SK-N-SH (cell line): Measurements from ENCODE around the gene PDLIM5. TPM values are rescaled to one million over a fixed set of nuclear protein-coding genes. Genes with fewer than 3 reads are reported as not detected.

ENCODE experiments used
- CTCF ChIA-PET: fragments of 300-600, 350-600 bp; formaldehyde crosslinking; extraction: SDS; loops from one replicate; lab custom pipeline; 2021; lab: Yijun Ruan, JAX
- POLR2A ChIA-PET: fragments of 350-600 bp; sonication (Branson Sonifier 250); formaldehyde crosslinking; extraction: SDS; loops from one replicate; lab custom pipeline; 2020; ENCODE audit warnings: antibody characterized with exemption, inconsistent platforms; lab: Yijun Ruan, JAX
- DNase-seq: peaks from one replicate; pipeline ENCODE4 v3.0.0; 2012
- H2AFZ ChIP-seq: fragments of 200-600 bp; sonication (generic); 2 replicates; pipeline ENCODE4 v1.8.1; 2016; ENCODE audit warnings: antibody characterized with exemption, mild to moderate bottlenecking, low read depth
- H3F3A ChIP-seq: fragments of 200-600 bp; sonication (generic); replicated peaks from 2 replicates; pipeline ENCODE3; 2016; ENCODE audit warnings: antibody characterized with exemption, mild to moderate bottlenecking; ENCODE audit not compliant: insufficient read depth
- H3K27ac ChIP-seq, 2 experiments: fragments of 200-500 bp in 1 of 2; fragments of 200-600 bp in 1 of 2; sonication (Bioruptor generic) in 1 of 2; sonication (generic), shearing (Covaris generic) in 1 of 2; 2 replicates each; pipeline versions ENCODE4 v1.5.1 to v1.6.1; 2014 to 2016; ENCODE audit warnings: low read depth in 2 of 2, inconsistent platforms in 1 of 2, low read length in 1 of 2, mild to moderate bottlenecking in 1 of 2, mixed read lengths in 1 of 2
- H3K27me3 ChIP-seq: fragments of 200-600 bp; sonication (generic), shearing (Covaris generic); 2 replicates; pipeline ENCODE4 v1.6.1; 2016; ENCODE audit warnings: mixed run types; ENCODE audit not compliant: insufficient read depth
- H3K36me3 ChIP-seq, 2 experiments: fragments of 200-500 bp in 1 of 2; fragments of 200-600 bp in 1 of 2; sonication (Bioruptor generic) in 1 of 2; sonication (generic) in 1 of 2; replicated peaks in 1 of 2; 2 replicates each; pipeline versions ENCODE3 to v1.5.1; 2014 to 2016; ENCODE audit warnings: low read length in 1 of 2, mild to moderate bottlenecking in 1 of 2; ENCODE audit not compliant: insufficient read depth in 2 of 2, control insufficient read depth in 1 of 2
- H3K4me1 ChIP-seq, 2 experiments: fragments of 200-500 bp in 1 of 2; fragments of 200-600 bp in 1 of 2; sonication (Bioruptor generic) in 1 of 2; sonication (generic), shearing (Covaris generic) in 1 of 2; 2 replicates each; pipeline versions ENCODE4 v1.5.1 to v1.6.1; 2014 to 2016; ENCODE audit warnings: low read depth in 1 of 2, low read length in 1 of 2, mixed run types in 1 of 2; ENCODE audit not compliant: insufficient read depth in 2 of 2, control insufficient read depth in 1 of 2
- H3K4me2 ChIP-seq: fragments of 200-600 bp; sonication (generic), shearing (Covaris generic); 2 replicates; pipeline ENCODE4 v1.6.1; 2017; ENCODE audit warnings: mixed run types
- H3K4me3 ChIP-seq, 2 experiments: fragments of 200-500 bp in 1 of 2; fragments of 200-600 bp in 1 of 2; sonication (Bioruptor generic) in 1 of 2; sonication (generic), shearing (Covaris generic) in 1 of 2; 2 replicates each; pipeline versions ENCODE4 v1.5.1 to v1.8.1; 2014 to 2016; ENCODE audit warnings: low read depth in 2 of 2, inconsistent platforms in 1 of 2, low read length in 1 of 2, mild to moderate bottlenecking in 1 of 2, mixed read lengths in 1 of 2, moderate library complexity in 1 of 2
- H3K79me2 ChIP-seq: fragments of 200-600 bp; sonication (generic); 2 replicates; pipeline ENCODE4 v1.8.1; 2017; ENCODE audit warnings: mild to moderate bottlenecking; ENCODE audit not compliant: insufficient read depth
- H3K9ac ChIP-seq: fragments of 200-600 bp; sonication (generic); 2 replicates; pipeline ENCODE4 v1.6.1; 2017; ENCODE audit warnings: mixed run types
- H3K9me2 ChIP-seq: fragments of 200-600 bp; sonication (generic); 2 replicates; pipeline ENCODE4 v1.6.1; 2017; ENCODE audit warnings: mixed run types
- H3K9me3 ChIP-seq: fragments of 200-600 bp; sonication (generic); 2 replicates; pipeline ENCODE4 v1.6.1; 2017; ENCODE audit warnings: mixed run types, mild to moderate bottlenecking, moderate library complexity
- H4K20me1 ChIP-seq: fragments of 200-600 bp; sonication (generic); 2 replicates; pipeline ENCODE4 v1.6.1; 2017; ENCODE audit warnings: mild to moderate bottlenecking, mixed run types; ENCODE audit not compliant: insufficient read depth
- EP300 ChIP-seq, 2 experiments: IDR thresholded peaks; 2 replicates each; pipeline versions ENCODE4 v1.4.0 to v1.6.1; 2012; ENCODE audit warnings: borderline replicate concordance in 1 of 2, low read depth in 1 of 2, low read length in 1 of 2
- FOXM1 ChIP-seq: IDR thresholded peaks from 2 replicates; pipeline ENCODE4 v1.4.0; 2012; ENCODE audit warnings: low read depth, mild to moderate bottlenecking
- GABPA ChIP-seq: IDR thresholded peaks from 2 replicates; pipeline ENCODE4 v1.4.0; 2012; ENCODE audit warnings: low read depth, mild to moderate bottlenecking
- IRF3 ChIP-seq: fragments of 150-350 bp; IDR thresholded peaks from 2 replicates; pipeline ENCODE4 v1.6.1; 2016; ENCODE audit warnings: mild to moderate bottlenecking, low read depth, low read length
- MAX ChIP-seq: IDR thresholded peaks from 2 replicates; pipeline ENCODE4 v1.4.0; 2012; ENCODE audit warnings: low read depth
- MEF2A ChIP-seq: IDR thresholded peaks from 2 replicates; pipeline ENCODE4 v1.4.0; 2012; ENCODE audit warnings: low read depth, borderline replicate concordance
- MXI1 ChIP-seq: IDR thresholded peaks from 2 replicates; pipeline ENCODE4 v1.6.1; 2012; ENCODE audit warnings: mild to moderate bottlenecking, low read depth, low read length, improper control_type of control experiment
- NFIC ChIP-seq: IDR thresholded peaks from 2 replicates; pipeline ENCODE4 v1.4.0; 2012; ENCODE audit warnings: borderline replicate concordance
- NRF1 ChIP-seq: IDR thresholded peaks from 2 replicates; pipeline ENCODE4 v1.6.1; 2012; ENCODE audit warnings: low read depth, mild to moderate bottlenecking, low read length
- POLR2AphosphoS5 ChIP-seq: IDR thresholded peaks from 2 replicates; pipeline ENCODE4 v1.6.1; 2012; ENCODE audit warnings: low read depth, low read length
- RAD21 ChIP-seq: IDR thresholded peaks from 2 replicates; pipeline ENCODE4 v1.6.1; 2012; ENCODE audit warnings: mild to moderate bottlenecking, low read length
- RCOR1 ChIP-seq: fragments of 150-350 bp; IDR thresholded peaks from 2 replicates; pipeline ENCODE4 v1.6.1; 2017; ENCODE audit warnings: antibody characterized with exemption, low read length
- SIN3A ChIP-seq: IDR thresholded peaks from 2 replicates; pipeline ENCODE4 v1.6.1; 2012; ENCODE audit warnings: low read depth, mild to moderate bottlenecking, low read length, moderate library complexity, borderline replicate concordance
- SMC3 ChIP-seq: IDR thresholded peaks from 2 replicates; pipeline ENCODE4 v1.6.1; 2012; ENCODE audit warnings: low read depth, low read length, improper control_type of control experiment
- TAF1 ChIP-seq: IDR thresholded peaks from 2 replicates; pipeline ENCODE4 v1.6.1; 2012; ENCODE audit warnings: low read depth, mild to moderate bottlenecking, low read length, moderate library complexity, borderline replicate concordance
- WGBS: methylation state at CpG from one replicate; pipeline ENCODE4 v1.1.6; 2017; ENCODE audit warnings: low lambda C conversion rate; 5-methylcytosine and 5-hydroxymethylcytosine counted together
- polyA plus RNA-seq, 3 experiments: library from polyadenylated mRNA; depleted of rRNA; stranded (reverse); fragments of >200 nt; gene quantifications; 2 replicates each; pipeline ENCODE4 v1.2.3, GENCODE V29; 2012
- TF ChIP-seq, protein P1 (sequence below): fragments of 150-350 bp; IDR thresholded peaks from 2 replicates; pipeline ENCODE4 v1.6.1; 2017; ENCODE audit warnings: antibody characterized with exemption, low read length, low read depth, borderline replicate concordance
- TF ChIP-seq, protein P2 (sequence below): IDR thresholded peaks from 2 replicates; pipeline ENCODE4; 2012

PDLIM5 gene
- polyA plus RNA-seq, 1 of the 3 experiments (the other 2 are of a cell fraction), result 36.7 TPM

DNA sequence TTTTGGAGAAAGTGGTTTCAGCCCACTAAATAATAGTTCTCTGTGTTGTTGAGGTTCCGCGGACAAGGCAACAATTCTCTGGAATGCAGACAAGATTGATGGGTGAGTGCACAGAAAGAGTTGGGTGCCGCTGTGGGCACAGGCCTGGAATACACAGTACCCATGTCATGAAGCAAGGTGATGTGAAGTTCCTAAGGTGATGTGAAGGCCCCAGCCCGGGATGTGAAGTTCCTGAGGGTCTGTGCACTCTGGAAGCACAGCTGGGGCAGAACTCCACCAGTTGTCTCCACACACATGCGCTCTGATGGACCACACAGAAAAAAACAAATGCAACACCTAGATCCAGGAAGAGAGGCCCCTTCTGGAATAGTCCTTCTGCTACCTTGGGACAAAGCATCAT is 219.4 kb downstream of the PDLIM5 start (continued):
- no peak for TF ChIP-seq EP300 (IDR thresholded peaks at IDR 0.05; ENCODE audit: borderline replicate concordance in 1 of 2, low read depth in 1 of 2, low read length in 1 of 2)

DNA sequence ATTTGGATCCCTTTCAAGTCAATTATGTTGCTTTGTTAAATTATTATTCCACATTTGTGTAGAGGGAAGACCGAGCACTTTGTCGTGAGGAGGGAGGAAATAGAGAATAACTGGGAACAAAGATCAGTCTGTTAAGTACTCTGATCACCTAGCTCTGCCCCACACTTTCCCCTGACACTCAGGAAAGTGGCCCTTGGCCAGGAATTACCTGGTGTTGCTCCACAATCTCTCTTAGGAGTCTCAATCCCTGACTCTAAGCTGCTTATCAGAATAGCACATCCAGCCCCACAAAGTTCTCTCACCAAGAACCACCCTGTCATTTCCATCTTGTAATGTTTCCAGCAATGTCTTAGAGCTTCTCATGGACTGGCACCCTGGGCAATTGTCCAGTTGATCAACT is 222.2 kb downstream of the PDLIM5 start:
- POLR2A ChIA-PET, result no interaction called here
- Histone ChIP-seq H4K20me1 (no peaks in the 10 kb centered on the region), H3K4me2 (no peak overlapping the region), H3F3A (peaks cover 13% of the 10 kb centered on the region), H3K4me1 (peaks cover 0 to 10% of the 10 kb centered on the region in 2 experiments; a peak in 2 of 4 replicates), H3K36me3 (peaks cover 0 to 10% of the 10 kb centered on the region in 2 experiments), H2AFZ (no peak overlapping the region), H3K9me3 (no peaks in the 10 kb centered on the region), H3K27ac (no peak overlapping the region), H3K79me2 (no peaks in the 10 kb centered on the region), H3K27me3 (no peaks in the 10 kb centered on the region), H3K4me3 (no peak overlapping the region), H3K9ac (no peak overlapping the region), H3K9me2 (no peaks in the 10 kb centered on the region)
- CTCF ChIA-PET, result no interaction called here
- DNase-seq, result no peak
- WGBS, result 100% methylated on average over 2 of the region's 2 CpGs
- TF ChIP-seq MEF2A, result no peak
- no peak for TF ChIP-seq RCOR1
- TF ChIP-seq NRF1, result no peak
- TF ChIP-seq MAX, result no peak
- no peak for TF ChIP-seq SIN3A
- TF ChIP-seq SMC3, result no peak
- TF ChIP-seq, protein P1, sequence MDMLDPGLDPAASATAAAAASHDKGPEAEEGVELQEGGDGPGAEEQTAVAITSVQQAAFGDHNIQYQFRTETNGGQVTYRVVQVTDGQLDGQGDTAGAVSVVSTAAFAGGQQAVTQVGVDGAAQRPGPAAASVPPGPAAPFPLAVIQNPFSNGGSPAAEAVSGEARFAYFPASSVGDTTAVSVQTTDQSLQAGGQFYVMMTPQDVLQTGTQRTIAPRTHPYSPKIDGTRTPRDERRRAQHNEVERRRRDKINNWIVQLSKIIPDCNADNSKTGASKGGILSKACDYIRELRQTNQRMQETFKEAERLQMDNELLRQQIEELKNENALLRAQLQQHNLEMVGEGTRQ, result no peak
- no peak for TF ChIP-seq TAF1
- no peak for TF ChIP-seq IRF3
- no peak for TF ChIP-seq MXI1
- TF ChIP-seq, protein P2, sequence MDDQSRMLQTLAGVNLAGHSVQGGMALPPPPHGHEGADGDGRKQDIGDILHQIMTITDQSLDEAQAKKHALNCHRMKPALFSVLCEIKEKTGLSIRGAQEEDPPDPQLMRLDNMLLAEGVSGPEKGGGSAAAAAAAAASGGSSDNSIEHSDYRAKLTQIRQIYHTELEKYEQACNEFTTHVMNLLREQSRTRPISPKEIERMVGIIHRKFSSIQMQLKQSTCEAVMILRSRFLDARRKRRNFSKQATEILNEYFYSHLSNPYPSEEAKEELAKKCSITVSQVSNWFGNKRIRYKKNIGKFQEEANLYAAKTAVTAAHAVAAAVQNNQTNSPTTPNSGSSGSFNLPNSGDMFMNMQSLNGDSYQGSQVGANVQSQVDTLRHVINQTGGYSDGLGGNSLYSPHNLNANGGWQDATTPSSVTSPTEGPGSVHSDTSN, result no peak

DNA sequence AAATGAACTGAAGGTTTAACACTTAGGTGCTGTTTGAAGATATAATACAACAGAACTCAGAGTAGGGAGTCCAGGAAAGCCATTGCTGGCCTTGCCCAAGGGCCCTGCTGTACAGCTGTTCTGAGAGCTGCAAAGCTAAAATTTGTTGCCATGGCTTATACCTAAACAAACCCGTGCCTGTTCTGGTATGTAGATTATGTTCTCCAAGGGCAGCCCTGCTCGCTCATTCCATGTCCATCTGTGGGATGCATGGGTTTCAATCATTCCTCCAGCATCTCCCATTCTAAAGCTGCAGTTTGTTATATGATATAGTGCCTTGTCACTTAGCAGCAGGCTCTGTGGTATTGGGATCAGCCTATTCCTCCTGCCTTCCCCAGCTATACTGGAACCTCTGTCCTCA is 225.2 kb downstream of the PDLIM5 start:
- Histone ChIP-seq H4K20me1 (no peaks in the 10 kb centered on the region), H3K27me3 (no peaks in the 10 kb centered on the region), H2AFZ (no peak overlapping the region), H3K9me3 (no peaks in the 10 kb centered on the region), H3K36me3 (no peaks in the 10 kb centered on the region), H3K4me3 (no peak overlapping the region), H3K4me1 (peaks cover 0 to 16% of the 10 kb centered on the region in 2 experiments; a peak in 2 of 4 replicates)
- TF ChIP-seq RAD21 (no peak), GABPA (no peak), POLR2AphosphoS5 (no peak), NFIC (no peak), SMC3 (no peak), FOXM1 (no peak), RCOR1 (no peak), TAF1 (no peak)
- TF ChIP-seq, all 33 proteins: peak for 0
- Histone ChIP-seq H3K27ac (no peak overlapping the region; a peak in 1 of 4 replicates), H3K9me2 (no peaks in the 10 kb centered on the region), H3K4me2 (no peak overlapping the region), H3F3A (peaks cover 10% of the 10 kb centered on the region), H3K79me2 (no peaks in the 10 kb centered on the region), H3K9ac (no peak overlapping the region)
- no peak for DNase-seq
- CTCF ChIA-PET, result interaction anchor here (0.7 to 1.2 kb wide), 2 partner anchors 418 to 819 kb away, joined by 3 read pairs; no protein-coding TSS in a partner anchor
- 51% methylated on average over 2 of the region's 2 CpGs for WGBS
- POLR2A ChIA-PET, result no interaction called here
